ENCODE data around the gene JAM3.
"Not testable (repeated sequence)": the region's sequence is repeated elsewhere in the genome, so short reads cannot be mapped to it uniquely, and the experiment has no call there.

Gene JAM3

GRCh38 chr11:134101282-134101681, 32.4 kb downstream of the JAM3 start:
- ATAC-seq (no peak), DNase-seq (no peak)

DNA sequence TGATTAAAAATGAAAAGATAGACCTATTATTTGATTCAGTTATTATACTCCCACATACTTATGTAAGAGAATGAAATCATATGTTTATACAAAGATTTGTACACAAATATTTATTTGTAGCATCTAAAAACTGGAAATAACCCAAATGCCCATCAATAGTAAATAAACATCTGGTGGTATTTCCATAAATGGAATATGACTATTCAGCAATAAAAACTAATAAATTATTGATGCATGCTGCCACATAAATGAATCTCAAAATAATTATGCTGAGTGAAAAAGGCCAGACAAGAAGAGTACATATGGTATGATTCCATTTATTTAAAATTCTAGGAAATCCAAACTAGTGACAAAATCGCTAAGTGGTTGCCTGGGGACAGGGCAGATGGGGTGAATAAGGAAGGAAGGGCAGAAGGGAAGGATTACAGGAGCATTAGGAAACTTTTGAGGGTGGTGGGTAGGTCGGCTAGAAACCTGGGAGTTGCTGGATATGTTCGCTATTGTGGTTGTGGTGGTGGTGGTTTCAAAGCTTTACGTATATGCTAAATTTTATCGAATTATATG, 41.5 kb downstream of the JAM3 start:
- no peak for DNase-seq
- no peak for ATAC-seq

DNA sequence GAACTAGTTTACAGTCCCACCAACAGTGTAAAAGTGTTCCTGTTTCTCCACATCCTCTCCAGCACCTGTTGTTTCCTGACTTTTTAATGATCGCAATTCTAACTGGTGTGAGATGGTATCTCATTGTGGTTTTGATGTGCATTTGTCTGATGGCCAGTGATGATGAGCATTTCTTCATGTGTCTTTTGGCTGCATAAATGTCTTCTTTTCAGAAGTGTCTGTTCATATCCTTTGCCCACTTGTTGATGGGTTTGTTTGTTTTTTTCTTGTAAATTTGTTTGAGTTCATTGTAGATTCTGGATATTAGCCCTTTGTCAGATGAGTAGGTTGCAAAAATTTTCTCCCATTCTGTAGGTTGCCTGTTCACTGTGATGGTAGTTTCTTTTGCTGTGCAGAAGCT, 44.9 kb downstream of the JAM3 start:
- not testable (repeated sequence) for DNase-seq, ATAC-seq

DNA sequence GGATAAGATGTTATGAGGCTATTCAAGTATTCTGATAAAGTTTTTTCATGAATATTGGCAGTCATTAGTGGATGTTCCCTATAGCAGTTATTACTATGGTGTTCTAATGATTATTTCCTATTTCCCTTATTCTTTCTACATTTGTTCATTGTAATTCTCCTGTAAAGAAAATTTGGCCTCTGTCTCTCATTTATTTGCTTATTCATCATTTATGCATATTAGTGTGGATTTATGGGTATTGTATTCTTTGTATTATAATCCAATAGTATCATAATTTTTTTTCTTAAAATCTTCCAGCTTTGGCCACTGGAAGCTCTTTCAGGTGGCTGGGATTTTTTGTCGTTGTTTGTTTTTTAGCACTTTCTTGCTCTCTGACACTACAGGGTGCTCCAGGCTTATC, 47.3 kb downstream of the JAM3 start:
- no peak for ATAC-seq

DNA sequence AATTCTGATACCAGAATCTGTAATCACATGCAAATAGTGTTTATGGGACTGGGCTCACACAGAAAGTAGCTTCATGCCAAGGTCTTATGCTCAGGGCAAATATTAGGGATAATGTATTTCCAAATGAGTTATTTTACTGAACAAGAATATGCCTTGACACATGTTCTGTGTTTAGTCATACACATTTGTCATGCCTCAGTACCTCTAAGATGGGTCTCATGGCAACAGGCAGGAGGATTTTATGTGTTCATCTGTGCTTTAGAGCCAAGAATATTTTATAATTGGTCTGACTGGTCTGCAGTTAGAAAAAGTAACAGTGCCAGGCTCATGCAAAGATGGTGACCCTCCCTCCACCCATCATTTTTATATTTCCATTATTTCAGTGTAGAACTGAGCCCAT, 49.1 kb downstream of the JAM3 start:
- ATAC-seq = no peak
- no peak for DNase-seq

More for the DNA sequence above, 47.3 kb downstream of the JAM3 start:
- no peak for DNase-seq

DNA sequence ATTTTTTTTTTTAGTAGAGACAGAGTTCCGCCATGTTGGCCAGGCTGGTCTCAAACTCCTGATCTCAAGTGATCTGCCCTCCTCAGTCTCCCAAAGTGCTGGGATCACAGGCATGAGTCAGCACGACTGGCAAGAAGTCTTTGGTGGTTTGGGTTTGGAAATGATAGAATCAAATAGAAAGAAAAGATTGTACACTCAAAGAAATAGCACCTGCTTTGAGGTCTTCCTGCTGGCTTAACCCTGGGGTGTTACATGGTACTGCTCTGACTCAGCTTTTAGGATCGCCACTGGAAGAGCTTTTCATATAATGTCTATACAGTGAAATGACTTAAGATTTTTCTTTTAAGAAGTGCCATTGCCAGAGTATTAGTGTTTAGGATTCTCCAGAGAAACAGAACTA, 50.2 kb downstream of the JAM3 start:
- DNase-seq = no peak
- ATAC-seq = no peak

DNA sequence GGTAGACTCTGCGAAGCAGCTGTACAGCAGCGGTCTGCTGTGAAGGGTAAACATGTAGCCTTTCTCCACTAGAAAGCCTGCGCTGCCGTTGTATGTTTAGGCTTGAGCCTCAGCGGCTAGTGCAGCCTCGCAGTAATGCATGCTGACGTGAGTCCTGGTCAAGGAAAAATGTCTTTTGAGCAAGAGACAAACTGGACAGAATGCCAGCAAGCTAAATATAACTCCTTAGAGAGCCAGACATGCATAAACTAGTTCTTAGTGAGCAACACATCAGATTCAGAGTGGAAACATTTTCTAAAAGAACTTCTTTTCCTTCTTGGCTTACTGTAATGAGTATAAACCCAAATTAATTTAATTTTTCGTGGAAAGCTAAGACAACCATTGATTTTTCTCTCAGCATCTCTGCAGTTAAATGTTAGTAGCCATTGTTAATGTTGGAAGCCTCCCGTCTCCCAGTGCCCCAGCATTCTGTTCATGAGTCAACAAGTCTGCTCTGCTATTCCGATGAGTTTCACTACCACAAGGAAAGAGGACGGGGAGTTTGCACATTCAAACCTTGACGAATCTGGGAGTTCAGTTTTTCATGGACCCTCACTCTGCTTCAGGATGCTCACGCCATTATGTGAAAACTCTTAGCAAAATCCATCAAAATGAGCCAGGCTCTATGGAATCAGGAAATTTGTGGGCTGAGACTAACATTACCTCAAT, 51.4 kb downstream of the JAM3 start:
- no peak for ATAC-seq
- DNase-seq = no peak

- ATAC-seq = no peak
- DNase-seq = no peak
Measured at GRCh38 chr11:134120921-134121526, 52.2 kb downstream of the JAM3 start.

DNA sequence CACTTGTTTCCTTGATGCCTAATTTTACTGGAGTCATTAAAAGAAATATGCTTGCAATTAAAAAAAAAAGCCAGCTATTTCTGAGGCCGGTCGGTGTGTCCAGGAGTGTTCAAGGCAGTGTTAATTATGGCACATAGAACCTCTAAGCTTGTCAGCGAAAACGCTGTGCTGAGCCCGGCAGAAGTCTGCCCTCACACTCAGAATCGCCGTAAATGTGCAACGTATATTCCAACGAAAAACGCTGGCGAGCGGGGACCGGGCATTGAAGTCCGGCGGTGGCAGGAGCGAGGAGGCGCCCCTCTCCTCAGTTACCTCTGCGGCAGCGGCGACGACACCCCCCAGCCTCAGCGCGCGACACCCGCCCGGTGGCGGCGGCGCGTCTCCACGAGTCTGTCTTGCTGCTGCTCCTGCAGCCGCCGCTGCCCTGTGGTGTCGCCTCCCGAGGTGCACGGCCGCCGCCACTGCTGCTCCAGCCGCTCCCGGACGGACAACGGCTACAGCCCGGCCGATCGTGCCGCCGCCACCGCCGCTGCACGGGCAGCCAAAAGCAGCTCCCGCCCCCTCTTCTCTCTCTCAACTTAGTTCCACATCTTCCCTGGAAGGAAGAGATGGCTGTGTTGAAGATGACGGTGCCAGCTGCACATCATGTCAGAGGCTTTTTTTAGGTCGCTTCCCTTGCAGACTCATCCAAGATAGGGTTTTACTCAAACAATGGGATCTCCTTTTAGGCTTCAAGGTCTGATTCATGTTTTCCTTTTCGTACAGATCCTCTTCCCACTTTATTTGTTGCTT, 56.0 kb downstream of the JAM3 start:
- peak; percentile 31 for DNase-seq
- peak; percentile 53 for ATAC-seq

GRCh38 chr11:134125507-134125906, 56.6 kb downstream of the JAM3 start:
- ATAC-seq (no peak), DNase-seq (no peak)

GRCh38 chr11:134126217-134126822, 57.4 kb downstream of the JAM3 start:
- ATAC-seq = peak; percentile 55

DNA sequence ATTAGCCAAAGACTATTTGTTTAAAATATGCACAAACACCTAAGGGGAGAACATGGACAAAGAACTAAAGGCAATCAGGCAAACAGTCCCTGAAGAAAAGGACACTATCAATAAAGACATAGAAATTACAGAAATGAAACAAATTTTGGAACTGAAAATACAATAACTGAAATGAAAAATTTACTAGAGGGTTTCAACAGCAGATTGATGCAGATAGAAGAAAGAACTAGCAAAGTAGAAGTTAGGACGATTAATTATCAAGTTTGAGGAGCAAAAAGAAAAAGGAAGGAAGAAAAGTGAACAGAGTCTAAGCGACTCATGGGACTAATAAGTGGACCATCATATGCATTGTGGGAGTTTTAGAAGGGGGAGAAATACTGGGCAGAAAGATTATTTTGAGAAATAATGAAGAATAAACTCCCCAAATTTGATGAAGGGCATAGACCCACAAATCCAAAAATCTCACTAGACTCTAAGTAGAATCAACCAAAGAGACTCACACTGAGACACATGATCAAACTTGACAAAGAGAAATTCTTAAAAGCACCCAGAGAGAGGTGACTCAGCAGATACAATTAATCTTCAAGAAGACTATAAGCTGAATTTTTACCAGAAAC, 62.9 kb downstream of the JAM3 start:
- DNase-seq (no peak), ATAC-seq (no peak)

More at GRCh38 chr11:134126217-134126822, 57.4 kb downstream of the JAM3 start:
- no peak for DNase-seq

GRCh38 chr11:134132808-134133207, 63.9 kb downstream of the JAM3 start:
- ATAC-seq (no peak), DNase-seq (no peak)

- DNase-seq = no peak
- no peak for ATAC-seq
Measured at GRCh38 chr11:134134167-134134566, 65.3 kb downstream of the JAM3 start.

DNA sequence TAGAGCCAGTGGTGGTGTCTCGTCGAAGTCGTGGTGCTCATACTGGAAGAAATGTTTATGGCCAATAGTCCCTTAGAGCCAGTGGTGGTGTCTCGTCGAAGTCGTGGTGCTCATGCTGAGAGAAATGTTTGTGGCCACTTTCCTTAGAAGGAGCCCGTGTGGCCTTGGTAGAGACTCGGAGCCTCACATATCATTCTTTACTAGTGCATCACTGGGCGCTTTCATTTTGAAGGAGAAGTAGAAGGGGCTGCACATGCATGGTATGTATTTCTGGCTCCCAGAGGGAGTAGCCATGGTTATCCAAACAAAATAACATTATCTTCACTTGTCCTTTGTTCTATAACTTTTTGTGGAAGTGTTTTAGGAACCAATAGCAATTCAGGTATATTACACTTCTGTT, 69.5 kb downstream of the JAM3 start:
- ATAC-seq (no peak), DNase-seq (no peak)

DNA sequence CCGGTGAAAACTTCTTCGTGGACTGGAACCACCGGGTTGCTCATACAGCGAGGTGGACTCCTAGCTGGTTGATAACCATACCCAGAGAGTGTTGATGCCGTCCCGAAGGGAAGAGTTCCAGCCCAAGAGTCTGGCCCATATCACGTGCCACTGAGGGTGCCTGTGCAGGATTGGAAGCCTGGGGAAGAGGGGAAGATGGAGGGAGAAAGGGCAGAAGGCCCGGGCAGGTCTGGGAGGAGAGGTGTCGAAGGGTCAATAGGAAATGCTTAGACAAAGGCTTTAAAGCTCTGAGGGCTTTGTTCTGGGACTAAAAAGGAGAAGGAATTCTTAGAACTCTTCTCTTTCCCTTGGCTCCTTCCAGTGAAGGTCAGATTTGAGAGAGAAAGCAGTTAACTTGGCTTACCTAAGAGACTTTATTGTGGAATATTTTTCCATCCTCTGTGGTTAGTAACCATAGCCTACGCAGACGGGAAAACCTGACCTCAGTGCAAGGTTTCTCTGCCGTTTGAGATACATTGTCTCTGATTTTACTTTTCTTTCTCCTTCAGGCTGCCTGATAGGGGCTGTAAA, 70.5 kb downstream of the JAM3 start:
- ATAC-seq (no peak), DNase-seq (no peak)

DNA sequence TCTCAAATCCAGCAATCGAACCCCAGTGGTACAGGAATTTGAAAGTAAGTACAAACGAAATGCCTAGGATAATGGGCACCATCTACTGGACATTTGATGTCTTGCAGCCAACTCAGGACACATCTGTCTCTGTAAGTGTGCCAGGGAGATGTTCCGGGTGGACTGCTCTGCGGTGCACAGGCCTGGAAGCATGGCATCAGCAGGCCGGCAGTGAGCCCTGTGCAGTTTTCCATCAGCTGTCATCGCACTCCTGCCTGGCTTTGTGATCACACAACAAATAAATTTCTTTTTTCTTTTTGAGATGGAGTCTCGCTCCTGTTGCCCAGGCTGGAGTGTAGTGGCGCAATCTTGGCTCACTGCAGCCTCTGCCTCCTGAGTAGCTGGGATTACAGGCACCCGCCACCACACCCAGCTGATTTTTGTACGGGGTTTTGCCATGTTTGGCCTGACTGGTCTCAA, 71.0 kb downstream of the JAM3 start:
- peak; percentile 68 for ATAC-seq
- peak; percentile 51 for DNase-seq

GRCh38 chr11:134140961-134141490, 72.2 kb downstream of the JAM3 start:
- no peak for ATAC-seq
- no peak for DNase-seq

- ATAC-seq = no peak
- DNase-seq = no peak
Measured at GRCh38 chr11:134142536-134142935, 73.7 kb downstream of the JAM3 start.

DNA sequence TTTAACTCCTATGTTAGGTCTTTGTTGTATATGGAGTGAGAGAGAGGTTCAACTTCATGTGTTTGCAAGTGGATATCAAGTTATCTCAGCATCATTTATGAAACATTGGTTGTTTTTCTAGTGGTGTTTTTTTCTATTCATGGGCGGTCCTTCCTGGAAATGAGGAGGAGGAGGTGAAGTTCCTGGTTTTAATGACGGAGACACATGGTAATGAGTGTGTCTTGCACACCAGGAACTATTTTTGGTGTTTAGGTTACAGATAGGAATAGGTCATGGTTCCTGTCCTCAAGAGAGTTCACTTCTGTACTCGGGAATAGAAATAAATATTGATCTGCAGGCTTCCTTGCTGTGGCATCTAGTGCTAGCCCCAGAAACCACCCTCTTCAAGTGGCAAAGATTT, 74.9 kb downstream of the JAM3 start:
- ATAC-seq = no peak

GRCh38 chr11:134144744-134145143, 75.9 kb downstream of the JAM3 start:
- no peak for ATAC-seq
- DNase-seq = no peak

More for the DNA sequence above, 74.9 kb downstream of the JAM3 start:
- DNase-seq = no peak
